SK-N-SH (cell line): ENCODE results near the gene RFX1.

Experiments
- CTCF ChIP-seq: fragments of 200-600 bp; sonication (generic); IDR thresholded peaks from 2 replicates; pipeline ENCODE4 v1.6.1; 2017; ENCODE audit warnings: antibody characterized with exemption, mild to moderate bottlenecking, moderate library complexity
- ELF1 ChIP-seq: IDR thresholded peaks from 2 replicates; pipeline ENCODE4 v1.4.0; 2012
- EZH2phosphoT487 ChIP-seq: fragments of 200-600 bp; sonication (generic); IDR thresholded peaks from 2 replicates; pipeline ENCODE4 v1.6.1; 2017; ENCODE audit warnings: low read depth, mixed run types, mild to moderate bottlenecking, antibody characterized with exemption, moderate library complexity, borderline replicate concordance
- MAX ChIP-seq: IDR thresholded peaks from 2 replicates; pipeline ENCODE4 v1.4.0; 2012; ENCODE audit warnings: low read depth
- POLR2AphosphoS5 ChIP-seq: IDR thresholded peaks from 2 replicates; pipeline ENCODE4 v1.6.1; 2012; ENCODE audit warnings: low read depth, low read length
- RAD21 ChIP-seq: IDR thresholded peaks from 2 replicates; pipeline ENCODE4 v1.6.1; 2012; ENCODE audit warnings: mild to moderate bottlenecking, low read length
- REST ChIP-seq: IDR thresholded peaks from 2 replicates; pipeline ENCODE4 v1.6.1; 2012; ENCODE audit warnings: mild to moderate bottlenecking, low read depth, low read length, moderate library complexity
- RXRA ChIP-seq: IDR thresholded peaks from 2 replicates; pipeline ENCODE4 v1.4.0; 2012; ENCODE audit warnings: low read depth, mild to moderate bottlenecking, borderline replicate concordance
- TAF1 ChIP-seq: IDR thresholded peaks from 2 replicates; pipeline ENCODE4 v1.6.1; 2012; ENCODE audit warnings: low read depth, mild to moderate bottlenecking, low read length, moderate library complexity, borderline replicate concordance
- TCF12 ChIP-seq: IDR thresholded peaks from 2 replicates; pipeline ENCODE4 v1.4.0; 2012
- USF2 ChIP-seq: fragments of 150-350 bp; IDR thresholded peaks from 2 replicates; pipeline ENCODE4 v1.6.1; 2017; ENCODE audit warnings: antibody characterized with exemption, low read length, low read depth, borderline replicate concordance
- YY1 ChIP-seq: IDR thresholded peaks from 2 replicates; pipeline ENCODE4 v1.4.0; 2012; ENCODE audit warnings: low read depth, mild to moderate bottlenecking

- TF ChIP-seq EZH2phosphoT487 = no peak
- no peak for TF ChIP-seq RAD21
- no peak for TF ChIP-seq CTCF
- TF ChIP-seq RXRA = no peak
- TF ChIP-seq REST = no peak
- TF ChIP-seq ELF1 = no peak
- no peak for TF ChIP-seq TCF12
- no peak for TF ChIP-seq TAF1
- no peak for TF ChIP-seq POLR2AphosphoS5
- TF ChIP-seq YY1 = no peak
- TF ChIP-seq USF2 = no peak
- no peak for TF ChIP-seq MAX
Measured at GRCh38 chr19:13998426-13998825, 7.7 kb downstream of the RFX1 start.
